ENCODE data around the gene IFITM10. TPM values are rescaled to one million over a fixed set of nuclear protein-coding genes. Genes with fewer than 3 reads are reported as not detected.

The IFITM10 gene
- total and polyA plus RNA-seq, 2 donors (not counting 1 experiment from before 2014, with no cell fraction given), result 0.15 to 0.50 TPM

DNA sequence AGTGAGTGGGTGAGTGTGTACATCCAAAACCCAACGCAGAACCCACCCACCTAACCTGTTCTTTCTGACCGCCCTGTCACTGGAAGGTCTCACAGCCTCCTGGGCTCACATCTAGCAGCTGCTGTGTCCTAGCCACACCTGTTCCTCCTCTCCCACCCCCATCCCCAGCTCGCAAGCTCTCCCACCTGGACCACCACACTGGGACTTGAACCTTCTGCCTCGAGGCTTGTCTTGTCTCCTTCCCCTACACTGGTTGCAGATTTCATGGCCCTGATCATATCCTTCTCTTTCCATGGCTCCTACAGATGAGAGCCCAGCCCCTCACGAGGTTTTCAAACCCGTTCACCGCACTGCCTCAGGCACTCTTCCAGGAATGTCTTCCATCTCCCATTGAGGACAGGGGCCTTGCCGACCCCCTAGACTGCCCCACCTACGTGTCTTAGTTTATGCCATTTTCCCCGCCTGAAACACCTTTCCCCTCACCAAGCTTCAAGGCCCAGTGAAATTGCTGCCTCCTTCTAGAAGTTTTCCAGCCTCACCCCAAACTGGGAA, 6.7 kb downstream of the IFITM10 start:
- H3K79me2 ChIP-seq (ENCODE audit: control insufficient read depth, insufficient read depth, low read length), result no peaks in the 10 kb centered on the region
- H3K4me1 ChIP-seq (ENCODE audit: control insufficient read depth, extremely low read depth, insufficient read depth, low read length), result peaks cover 2% of the 10 kb centered on the region
- H3K27me3 ChIP-seq (ENCODE audit: control insufficient read depth, insufficient read depth, low read length), result peaks cover 6% of the 10 kb centered on the region
- H3K36me3 ChIP-seq (ENCODE audit: control insufficient read depth, insufficient read depth, low read length), result no peaks in the 10 kb centered on the region
- no peak overlapping the region for H3K27ac ChIP-seq (ENCODE audit: insufficient read depth, low read length)
- H3K4me2 ChIP-seq (ENCODE audit: extremely low read depth, insufficient read depth, low read length), result no peak overlapping the region
- no peak overlapping the region for H3K4me3 ChIP-seq (replicated peaks in 1 of 4; ENCODE audit: control extremely low read depth in 1 of 4, insufficient read depth in 1 of 4, low read depth in 3 of 4, low read length in 4 of 4)
- H4K20me1 ChIP-seq (ENCODE audit: control insufficient read depth, extremely low read depth, insufficient read depth, low read length), result no peaks in the 10 kb centered on the region
- no peaks in the 10 kb centered on the region for H3K9me3 ChIP-seq (ENCODE audit: control insufficient read depth, insufficient read depth, low read depth, low read length)
- TF ChIP-seq, protein P1, sequence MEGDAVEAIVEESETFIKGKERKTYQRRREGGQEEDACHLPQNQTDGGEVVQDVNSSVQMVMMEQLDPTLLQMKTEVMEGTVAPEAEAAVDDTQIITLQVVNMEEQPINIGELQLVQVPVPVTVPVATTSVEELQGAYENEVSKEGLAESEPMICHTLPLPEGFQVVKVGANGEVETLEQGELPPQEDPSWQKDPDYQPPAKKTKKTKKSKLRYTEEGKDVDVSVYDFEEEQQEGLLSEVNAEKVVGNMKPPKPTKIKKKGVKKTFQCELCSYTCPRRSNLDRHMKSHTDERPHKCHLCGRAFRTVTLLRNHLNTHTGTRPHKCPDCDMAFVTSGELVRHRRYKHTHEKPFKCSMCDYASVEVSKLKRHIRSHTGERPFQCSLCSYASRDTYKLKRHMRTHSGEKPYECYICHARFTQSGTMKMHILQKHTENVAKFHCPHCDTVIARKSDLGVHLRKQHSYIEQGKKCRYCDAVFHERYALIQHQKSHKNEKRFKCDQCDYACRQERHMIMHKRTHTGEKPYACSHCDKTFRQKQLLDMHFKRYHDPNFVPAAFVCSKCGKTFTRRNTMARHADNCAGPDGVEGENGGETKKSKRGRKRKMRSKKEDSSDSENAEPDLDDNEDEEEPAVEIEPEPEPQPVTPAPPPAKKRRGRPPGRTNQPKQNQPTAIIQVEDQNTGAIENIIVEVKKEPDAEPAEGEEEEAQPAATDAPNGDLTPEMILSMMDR (conservative IDR thresholded peaks at IDR 0.05 in 1 of 2, IDR thresholded peaks at IDR 0.05 in 1 of 2; ENCODE audit: low read depth in 1 of 2, low read length in 2 of 2), result no peak
- no peak for TF ChIP-seq EZH2 (IDR thresholded peaks at IDR 0.05; ENCODE audit: low read length, missing control alignments)
- DNase-seq (ENCODE audit: low read depth in 2 of 2), result no peak
- H2AFZ ChIP-seq (ENCODE audit: low read length), result no peak overlapping the region
- H3K9ac ChIP-seq (ENCODE audit: insufficient read depth, low read length), result no peak overlapping the region

- H3K4me1 ChIP-seq (ENCODE audit: control insufficient read depth, extremely low read depth, insufficient read depth, low read length), result no peaks in the 10 kb centered on the region
- no peak overlapping the region for H3K9ac ChIP-seq (ENCODE audit: insufficient read depth, low read length)
- no peak overlapping the region for H3K4me2 ChIP-seq (ENCODE audit: extremely low read depth, insufficient read depth, low read length)
- H3K79me2 ChIP-seq (ENCODE audit: control insufficient read depth, insufficient read depth, low read length), result no peaks in the 10 kb centered on the region
- H3K9me3 ChIP-seq (ENCODE audit: control insufficient read depth, insufficient read depth, low read depth, low read length), result no peaks in the 10 kb centered on the region
- H3K27me3 ChIP-seq (ENCODE audit: control insufficient read depth, insufficient read depth, low read length), result peaks cover 5% of the 10 kb centered on the region
- TF ChIP-seq, protein P1 (conservative IDR thresholded peaks at IDR 0.05 in 1 of 2, IDR thresholded peaks at IDR 0.05 in 1 of 2; ENCODE audit: low read depth in 1 of 2, low read length in 2 of 2), result no peak
- TF ChIP-seq EZH2 (IDR thresholded peaks at IDR 0.05; ENCODE audit: low read length, missing control alignments), result no peak
- H2AFZ ChIP-seq (ENCODE audit: low read length), result no peak overlapping the region
- H3K36me3 ChIP-seq (ENCODE audit: control insufficient read depth, insufficient read depth, low read length), result no peaks in the 10 kb centered on the region
- H3K4me3 ChIP-seq (replicated peaks in 1 of 4; ENCODE audit: control extremely low read depth in 1 of 4, insufficient read depth in 1 of 4, low read depth in 3 of 4, low read length in 4 of 4), result no peak overlapping the region
- no peaks in the 10 kb centered on the region for H4K20me1 ChIP-seq (ENCODE audit: control insufficient read depth, extremely low read depth, insufficient read depth, low read length)
- H3K27ac ChIP-seq (ENCODE audit: insufficient read depth, low read length), result no peak overlapping the region
- no peak for DNase-seq (ENCODE audit: low read depth in 2 of 2)
Observed at GRCh38 chr11:1742869-1743584, 7.4 kb downstream of the IFITM10 start.

DNA sequence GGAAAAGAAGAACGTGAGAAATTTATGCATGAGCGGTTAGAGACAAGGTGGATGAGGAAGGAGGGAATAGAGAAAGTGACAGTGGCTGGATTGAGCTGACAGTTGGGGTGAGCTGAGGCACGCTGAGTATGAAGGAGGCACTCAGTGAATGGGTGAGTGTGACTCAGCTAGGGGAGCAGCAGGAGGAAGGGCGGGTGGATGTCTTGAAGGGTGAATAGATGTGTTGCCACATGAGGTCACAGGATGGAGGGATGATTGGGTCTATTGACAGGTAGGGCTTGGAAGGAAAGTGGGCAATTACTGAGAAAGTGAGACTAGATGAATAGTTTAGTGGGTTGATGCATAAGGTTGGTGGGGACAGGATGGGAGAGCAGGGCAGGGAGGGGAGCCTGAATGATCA, 8.0 kb downstream of the IFITM10 start:
- no peak for TF ChIP-seq EZH2 (IDR thresholded peaks at IDR 0.05; ENCODE audit: low read length, missing control alignments)
- TF ChIP-seq, protein P1 (conservative IDR thresholded peaks at IDR 0.05 in 1 of 2, IDR thresholded peaks at IDR 0.05 in 1 of 2; ENCODE audit: low read depth in 1 of 2, low read length in 2 of 2), result no peak
- no peak overlapping the region for H3K4me2 ChIP-seq (ENCODE audit: extremely low read depth, insufficient read depth, low read length)
- H3K79me2 ChIP-seq (ENCODE audit: control insufficient read depth, insufficient read depth, low read length), result no peaks in the 10 kb centered on the region
- no peak overlapping the region for H2AFZ ChIP-seq (ENCODE audit: low read length)
- peaks cover 5% of the 10 kb centered on the region for H3K27me3 ChIP-seq (ENCODE audit: control insufficient read depth, insufficient read depth, low read length)
- no peak overlapping the region for H3K27ac ChIP-seq (ENCODE audit: insufficient read depth, low read length)
- H4K20me1 ChIP-seq (ENCODE audit: control insufficient read depth, extremely low read depth, insufficient read depth, low read length), result no peaks in the 10 kb centered on the region
- no peak for DNase-seq (ENCODE audit: low read depth in 2 of 2)
- no peak overlapping the region for H3K9ac ChIP-seq (ENCODE audit: insufficient read depth, low read length)
- H3K4me1 ChIP-seq (ENCODE audit: control insufficient read depth, extremely low read depth, insufficient read depth, low read length), result no peaks in the 10 kb centered on the region
- H3K9me3 ChIP-seq (ENCODE audit: control insufficient read depth, insufficient read depth, low read depth, low read length), result no peaks in the 10 kb centered on the region
- no peaks in the 10 kb centered on the region for H3K36me3 ChIP-seq (ENCODE audit: control insufficient read depth, insufficient read depth, low read length)
- no peak overlapping the region for H3K4me3 ChIP-seq (replicated peaks in 1 of 4; ENCODE audit: control extremely low read depth in 1 of 4, insufficient read depth in 1 of 4, low read depth in 3 of 4, low read length in 4 of 4)

All from fibroblast of lung (primary cell).